Measurements from ENCODE around the gene SHROOM4.

Gene SHROOM4

DNA sequence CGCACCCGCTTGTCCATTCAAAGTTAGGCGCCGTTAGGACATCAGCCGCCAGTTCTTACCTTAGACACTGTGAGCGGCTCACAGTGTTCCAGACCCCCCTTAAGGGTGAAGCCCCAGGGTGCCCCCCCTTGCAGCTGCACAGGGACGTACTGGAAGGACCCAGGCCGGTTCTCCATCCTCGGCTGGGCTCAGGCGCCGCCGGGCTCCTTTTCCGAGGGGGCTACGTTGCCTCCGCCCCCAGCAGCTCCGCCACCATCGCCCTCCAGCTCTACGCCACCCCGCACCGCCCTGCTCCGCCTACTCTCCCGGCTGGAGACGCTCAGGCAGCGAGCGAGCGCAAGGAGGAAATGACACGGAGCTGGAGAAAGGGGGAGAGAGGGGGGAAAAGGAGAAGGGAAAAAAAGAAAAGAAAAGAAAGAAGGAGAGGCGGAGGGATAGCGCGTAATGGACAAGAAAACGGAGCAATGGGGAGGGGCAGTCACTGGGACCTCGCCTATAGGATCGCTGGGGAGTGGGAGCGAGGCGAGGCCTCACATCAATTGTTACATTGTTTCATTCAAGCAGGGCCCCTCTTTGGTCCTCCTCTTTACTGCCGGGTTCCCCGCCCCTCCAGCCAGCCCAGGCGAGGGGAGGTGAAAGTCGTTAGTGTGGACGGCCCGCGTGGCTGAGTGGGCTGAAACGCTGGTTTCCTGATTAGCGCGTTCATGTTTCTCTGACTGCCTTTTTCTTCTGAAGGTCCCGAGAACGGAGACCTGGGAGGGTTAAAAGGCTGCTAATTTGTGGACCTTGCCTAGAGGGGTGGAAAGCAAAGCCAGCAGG, at the start of gene SHROOM4:
TSS of gene SHROOM4 (minus strand) at position 352 of the 819 bp plus-strand sequence. CDS start at position 176, 176 bp downstream.
- Mint-ChIP-seq H3K4me1 (peaks cover 6 to 7% of the 10 kb centered on the region in 2 donors), H3K36me3 (no peaks in the 10 kb centered on the region), H3K9me3 (no peaks in the 10 kb centered on the region), H3K4me3 (peak within 1 kb of the TSS in 1 of 2 donors; percentile 64), H3K27me3 (peaks cover 35 to 40% of the 10 kb centered on the region in 2 donors), H3K27ac (no peak within 1 kb of the TSS)
- ATAC-seq (replicated peaks) (no peak), DNase-seq (no peak)

DNA sequence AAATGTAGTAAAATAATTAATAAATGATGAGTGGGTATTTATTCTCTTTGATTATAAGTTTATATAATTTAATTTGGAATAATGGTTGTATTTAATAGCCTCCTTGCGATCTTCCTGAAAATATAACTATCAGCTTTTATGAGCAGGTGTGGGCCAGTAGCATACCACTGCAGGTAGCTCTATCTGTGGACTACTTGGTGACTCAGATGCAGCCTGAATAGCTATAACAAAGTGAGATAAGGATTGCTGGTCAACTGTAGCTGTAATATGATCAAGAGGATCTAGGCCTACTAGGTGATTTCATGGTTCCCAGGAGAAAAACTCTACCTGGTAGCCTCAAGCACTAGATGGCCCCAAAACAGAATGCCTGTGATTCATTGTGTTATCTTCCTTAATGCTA, 49.5 kb upstream of the SHROOM4 start:
- no peaks in the 10 kb centered on the region for H3K4me1 Mint-ChIP-seq
- H3K27ac Mint-ChIP-seq: no peak overlapping the region
- ATAC-seq (replicated peaks) (no peak), DNase-seq (no peak)
- no peaks in the 10 kb centered on the region for H3K36me3 Mint-ChIP-seq
- H3K4me3 Mint-ChIP-seq: no peak overlapping the region
- no peaks in the 10 kb centered on the region for H3K27me3 Mint-ChIP-seq
- H3K9me3 Mint-ChIP-seq: no peaks in the 10 kb centered on the region

GRCh38 chrX:50860518-50860917, 46.5 kb upstream of the SHROOM4 start:
- Mint-ChIP-seq H3K4me1 (no peaks in the 10 kb centered on the region), H3K4me3 (no peak overlapping the region), H3K9me3 (no peaks in the 10 kb centered on the region), H3K36me3 (no peaks in the 10 kb centered on the region), H3K27ac (no peak overlapping the region), H3K27me3 (no peaks in the 10 kb centered on the region)
- no peak for DNase-seq
- ATAC-seq (replicated peaks): no peak

DNA sequence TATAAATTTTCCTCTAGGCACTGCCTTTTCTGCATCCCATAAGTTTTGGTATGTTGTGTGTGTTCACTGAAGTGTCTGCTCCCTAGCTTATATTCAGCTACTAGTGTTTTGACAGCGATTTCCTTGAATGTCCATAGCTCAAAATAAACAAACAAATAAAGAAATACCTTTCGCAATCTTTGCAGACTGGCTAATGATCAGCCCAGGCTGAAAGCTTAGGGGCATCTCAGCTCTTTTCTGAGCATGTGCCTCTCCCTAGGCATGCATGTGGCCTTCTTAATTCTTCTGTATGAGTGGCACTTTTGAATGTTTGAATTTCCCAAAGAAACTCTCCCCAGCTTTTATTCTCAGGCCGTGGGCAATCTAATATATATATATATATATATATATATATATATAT, 44.6 kb upstream of the SHROOM4 start:
- no peaks in the 10 kb centered on the region for H3K27me3 Mint-ChIP-seq
- H3K4me1 Mint-ChIP-seq: no peaks in the 10 kb centered on the region
- ATAC-seq (replicated peaks) (no peak), DNase-seq (no peak)
- H3K27ac Mint-ChIP-seq: no peak overlapping the region
- no peaks in the 10 kb centered on the region for H3K36me3 Mint-ChIP-seq
- peaks cover 0 to 3% of the 10 kb centered on the region in 2 donors for H3K9me3 Mint-ChIP-seq
- no peak overlapping the region for H3K4me3 Mint-ChIP-seq

- peaks cover 0 to 3% of the 10 kb centered on the region in 2 donors for H3K9me3 Mint-ChIP-seq
- ATAC-seq (replicated peaks) (no peak), DNase-seq (no peak)
- H3K27ac Mint-ChIP-seq: no peak overlapping the region
- no peaks in the 10 kb centered on the region for H3K36me3 Mint-ChIP-seq
- H3K27me3 Mint-ChIP-seq: no peaks in the 10 kb centered on the region
- H3K4me1 Mint-ChIP-seq: no peaks in the 10 kb centered on the region
- no peak overlapping the region for H3K4me3 Mint-ChIP-seq
These were observed 39.4 kb upstream of the SHROOM4 start for GRCh38 chrX:50853399-50853798.

DNA sequence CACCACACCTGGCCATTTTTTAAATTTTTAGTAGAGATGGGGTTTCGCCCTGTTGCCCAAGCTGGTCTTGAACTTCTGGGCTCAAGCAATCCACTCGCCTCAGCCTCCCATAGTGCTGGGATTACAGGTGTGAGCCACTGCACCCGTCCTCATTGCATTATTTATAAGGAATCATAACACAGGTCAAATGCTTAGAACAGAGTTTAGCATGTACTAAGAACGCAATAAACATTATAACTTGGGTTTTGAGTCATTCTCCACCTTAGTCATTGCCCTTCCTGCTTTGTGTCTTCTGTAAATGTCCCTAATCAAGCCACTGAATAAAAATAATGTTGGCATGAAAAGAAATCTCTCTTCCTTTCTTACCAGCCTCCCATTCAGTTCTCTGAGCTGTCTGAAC, 38.5 kb upstream of the SHROOM4 start:
- H3K36me3 Mint-ChIP-seq: no peaks in the 10 kb centered on the region
- peaks cover 0 to 3% of the 10 kb centered on the region in 2 donors for H3K9me3 Mint-ChIP-seq
- ATAC-seq (replicated peaks) (no peak), DNase-seq (no peak)
- no peak overlapping the region for H3K27ac Mint-ChIP-seq
- H3K4me3 Mint-ChIP-seq: no peak overlapping the region
- no peaks in the 10 kb centered on the region for H3K4me1 Mint-ChIP-seq
- no peaks in the 10 kb centered on the region for H3K27me3 Mint-ChIP-seq

GRCh38 chrX:50842221-50842620, 28.2 kb upstream of the SHROOM4 start:
- Mint-ChIP-seq H3K4me1 (no peaks in the 10 kb centered on the region), H3K27me3 (peaks cover 0 to 22% of the 10 kb centered on the region in 2 donors), H3K4me3 (no peak overlapping the region), H3K36me3 (no peaks in the 10 kb centered on the region), H3K9me3 (no peaks in the 10 kb centered on the region), H3K27ac (no peak overlapping the region)
- ATAC-seq (replicated peaks) (no peak), DNase-seq (no peak)

GRCh38 chrX:50839730-50840129, 25.7 kb upstream of the SHROOM4 start:
- no peaks in the 10 kb centered on the region for H3K4me1 Mint-ChIP-seq
- no peaks in the 10 kb centered on the region for H3K36me3 Mint-ChIP-seq
- DNase-seq (no peak), ATAC-seq (replicated peaks) (no peak)
- no peak overlapping the region for H3K27ac Mint-ChIP-seq
- H3K27me3 Mint-ChIP-seq: peaks cover 0 to 22% of the 10 kb centered on the region in 2 donors
- H3K4me3 Mint-ChIP-seq: no peak overlapping the region
- no peaks in the 10 kb centered on the region for H3K9me3 Mint-ChIP-seq

GRCh38 chrX:50838820-50839600, 25.0 kb upstream of the SHROOM4 start:
- Mint-ChIP-seq H3K9me3 (no peaks in the 10 kb centered on the region), H3K27me3 (peaks cover 0 to 22% of the 10 kb centered on the region in 2 donors), H3K27ac (no peak overlapping the region), H3K4me3 (no peak overlapping the region), H3K36me3 (no peaks in the 10 kb centered on the region), H3K4me1 (no peaks in the 10 kb centered on the region)
- ATAC-seq (replicated peaks) (no peak), DNase-seq (no peak)

GRCh38 chrX:50827996-50828395, 14.0 kb upstream of the SHROOM4 start:
- Mint-ChIP-seq H3K4me3 (no peak overlapping the region), H3K27ac (no peak overlapping the region), H3K4me1 (no peaks in the 10 kb centered on the region), H3K27me3 (no peaks in the 10 kb centered on the region), H3K9me3 (no peaks in the 10 kb centered on the region), H3K36me3 (no peaks in the 10 kb centered on the region)
- ATAC-seq (replicated peaks) (no peak), DNase-seq (no peak)

DNA sequence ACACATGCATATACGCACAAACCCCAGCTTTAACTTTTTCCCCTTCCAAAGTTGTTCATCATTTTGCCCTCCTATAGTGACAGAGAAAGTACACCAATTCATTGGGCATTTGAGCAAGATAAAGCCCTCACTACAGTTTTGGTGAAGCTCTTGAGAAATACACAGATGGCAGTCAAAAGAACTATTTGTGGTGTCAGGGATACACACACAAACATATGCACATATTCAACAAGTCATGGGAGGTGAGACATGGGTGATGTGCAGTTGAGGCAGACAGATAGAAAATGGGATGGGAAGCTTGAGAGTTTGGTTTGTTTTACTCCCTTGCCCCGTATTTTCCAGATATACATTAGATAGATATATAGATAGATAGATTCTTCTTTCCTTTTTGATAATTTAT, 11.8 kb upstream of the SHROOM4 start:
- H3K27ac Mint-ChIP-seq: no peak overlapping the region
- DNase-seq (no peak), ATAC-seq (replicated peaks) (no peak)
- no peaks in the 10 kb centered on the region for H3K36me3 Mint-ChIP-seq
- no peaks in the 10 kb centered on the region for H3K9me3 Mint-ChIP-seq
- no peaks in the 10 kb centered on the region for H3K27me3 Mint-ChIP-seq
- no peak overlapping the region for H3K4me3 Mint-ChIP-seq
- no peaks in the 10 kb centered on the region for H3K4me1 Mint-ChIP-seq

DNA sequence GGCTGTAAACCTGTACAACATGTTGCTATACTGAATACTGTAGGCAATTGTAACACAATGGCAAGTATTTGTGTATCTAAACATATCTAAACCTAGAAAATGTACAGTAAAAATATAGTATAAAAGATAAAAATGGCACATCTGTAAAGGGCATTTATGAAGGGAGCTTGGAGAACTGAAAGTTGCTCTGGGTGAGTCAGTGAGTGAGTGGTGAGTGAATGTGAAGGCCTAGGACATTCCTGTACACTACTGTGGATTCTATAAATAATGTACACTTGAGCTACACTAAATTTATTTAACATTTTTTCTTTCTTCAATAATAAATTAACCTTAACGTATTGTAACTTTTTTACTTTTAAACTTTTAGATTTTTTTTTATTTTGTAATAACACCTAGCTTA, 5.0 kb upstream of the SHROOM4 start:
- ATAC-seq (replicated peaks): no peak
- no peak overlapping the region for H3K4me3 Mint-ChIP-seq
- H3K27ac Mint-ChIP-seq: no peak overlapping the region
- no peaks in the 10 kb centered on the region for H3K36me3 Mint-ChIP-seq
- peaks cover 13 to 22% of the 10 kb centered on the region in 2 donors for H3K27me3 Mint-ChIP-seq
- no peaks in the 10 kb centered on the region for H3K9me3 Mint-ChIP-seq
- DNase-seq: no peak
- peaks cover 5 to 7% of the 10 kb centered on the region in 2 donors for H3K4me1 Mint-ChIP-seq

- peaks cover 6 to 7% of the 10 kb centered on the region in 2 donors for H3K4me1 Mint-ChIP-seq
- H3K27me3 Mint-ChIP-seq: peaks cover 34 to 38% of the 10 kb centered on the region in 2 donors
- ATAC-seq (replicated peaks): peak in 1 of 2 donors; percentile 21
- H3K9me3 Mint-ChIP-seq: no peaks in the 10 kb centered on the region
- no peak for DNase-seq
- H3K4me3 Mint-ChIP-seq: no peak overlapping the region
- no peak overlapping the region for H3K27ac Mint-ChIP-seq
- no peaks in the 10 kb centered on the region for H3K36me3 Mint-ChIP-seq
These were observed 1.1 kb upstream of the SHROOM4 start for GRCh38 chrX:50815120-50815519.

GRCh38 chrX:50814701-50815100, 707 bp upstream of the SHROOM4 start:
- Mint-ChIP-seq H3K4me3 (no peak overlapping the region), H3K36me3 (no peaks in the 10 kb centered on the region)
- no peak for ATAC-seq (replicated peaks)

More at GRCh38 chrX:50814701-50815100, 707 bp upstream of the SHROOM4 start:
- DNase-seq: no peak
- peaks cover 35 to 40% of the 10 kb centered on the region in 2 donors for H3K27me3 Mint-ChIP-seq
- H3K4me1 Mint-ChIP-seq: peaks cover 6 to 7% of the 10 kb centered on the region in 2 donors
- no peaks in the 10 kb centered on the region for H3K9me3 Mint-ChIP-seq
- no peak overlapping the region for H3K27ac Mint-ChIP-seq
